H1 (cell line): ENCODE results near the gene RFX6. TPM values are rescaled to one million over a fixed set of nuclear protein-coding genes. Genes with fewer than 3 reads are reported as not detected.

ENCODE experiments used
- CTCF ChIA-PET: fragments of 300-600 bp; sonication (Branson Sonifier 250); formaldehyde crosslinking; loops from one replicate; lab custom pipeline; 2021; ENCODE audit not compliant: partially characterized antibody; lab: Charles Lee
- POLR2A ChIA-PET: fragments of 300-600 bp; sonication (Branson Sonifier 250); formaldehyde crosslinking; loops from one replicate; lab custom pipeline; 2021; ENCODE audit warnings: inconsistent platforms; ENCODE audit not compliant: partially characterized antibody; lab: Charles Lee
- DNase-seq, 2 experiments: peaks; one replicate each; pipeline versions ENCODE4 v3.0.0 to v3.0.0-alpha.2; 2010 to 2022; ENCODE audit warnings: low spot score in 2 of 2, low read depth in 1 of 2, mixed read lengths in 1 of 2
- FAIRE-seq: peaks from 2 replicates; lab custom pipeline; 2011; peaks lifted over from hg19 to GRCh38; lab: Jason Lieb, UNC
- H2AFZ ChIP-seq: 2 replicates; pipeline ENCODE4 v1.8.1; 2012; ENCODE audit warnings: low read length, inconsistent platforms
- H2AK5ac ChIP-seq: 2 replicates; pipeline ENCODE4 v1.6.1; 2013; ENCODE audit warnings: low read depth, low read length
- H2BK120ac ChIP-seq: replicated peaks from 2 replicates; pipeline ENCODE3; 2013; ENCODE audit warnings: low read depth, low read length, inconsistent platforms
- H2BK12ac ChIP-seq: 2 replicates; pipeline ENCODE4 v1.6.1; 2013; ENCODE audit warnings: low read depth, low read length
- H2BK15ac ChIP-seq: 2 replicates; pipeline ENCODE4 v1.6.1; 2013; ENCODE audit warnings: low read length
- H2BK20ac ChIP-seq: 2 replicates; pipeline ENCODE4 v1.6.1; 2013; ENCODE audit warnings: low read length
- H2BK5ac ChIP-seq: 2 replicates; pipeline ENCODE4 v1.6.1; 2013; ENCODE audit warnings: low read depth, low read length
- H3K14ac ChIP-seq: 2 replicates; pipeline ENCODE4 v1.6.1; 2013; ENCODE audit warnings: inconsistent platforms; ENCODE audit not compliant: insufficient read length
- H3K18ac ChIP-seq: 2 replicates; pipeline ENCODE4 v1.6.1; 2013; ENCODE audit warnings: low read length; ENCODE audit errors: extremely low read depth
- H3K23ac ChIP-seq: 2 replicates; pipeline ENCODE4 v1.6.1; 2013; ENCODE audit warnings: inconsistent platforms; ENCODE audit not compliant: insufficient read length
- H3K23me2 ChIP-seq: 2 replicates; pipeline ENCODE4 v1.6.1; 2013; ENCODE audit warnings: low read depth, low read length
- H3K27ac ChIP-seq: 2 replicates; pipeline ENCODE4 v1.6.1; 2011; ENCODE audit warnings: low read depth, low read length, inconsistent platforms
- H3K27me3 ChIP-seq, 4 experiments: replicated peaks in 1 of 4; 1 replicate in 1 of 4; 2 replicates in 3 of 4; pipeline versions ENCODE4 v1.6.1 to v1.8.1; 2011 to 2013; ENCODE audit warnings: low read length in 3 of 4, mild to moderate bottlenecking in 3 of 4, inconsistent platforms in 2 of 4, mixed read lengths in 2 of 4, moderate library complexity in 1 of 4; ENCODE audit not compliant: control insufficient read depth in 3 of 4, insufficient read depth in 3 of 4; ENCODE audit errors: extremely low read depth in 1 of 4
- H3K36me3 ChIP-seq, 4 experiments: 2 replicates each; pipeline versions ENCODE4 v1.6.1 to v1.8.1; 2011 to 2013; ENCODE audit warnings: mild to moderate bottlenecking in 4 of 4, low read length in 3 of 4, moderate library complexity in 2 of 4, control low read depth in 1 of 4, inconsistent platforms in 1 of 4; ENCODE audit not compliant: insufficient read depth in 4 of 4, control insufficient read depth in 2 of 4
- H3K4ac ChIP-seq: replicated peaks from 2 replicates; pipeline ENCODE3; 2013; ENCODE audit warnings: low read length, low read depth, mixed read lengths, inconsistent platforms; ENCODE audit not compliant: insufficient read length
- H3K4me1 ChIP-seq, 4 experiments: replicated peaks in 1 of 4; 1 replicate in 1 of 4; 2 replicates in 3 of 4; pipeline versions ENCODE4 v1.6.1 to v1.8.1; 2011 to 2013; ENCODE audit warnings: low read length in 3 of 4, inconsistent platforms in 2 of 4, mixed read lengths in 1 of 4; ENCODE audit not compliant: insufficient read depth in 4 of 4, control insufficient read depth in 3 of 4
- H3K4me2 ChIP-seq, 2 experiments: 2 replicates each; pipeline versions ENCODE4 v1.6.1 to v1.8.1; 2011 to 2013; ENCODE audit warnings: low read depth in 2 of 2, low read length in 2 of 2, control low read depth in 1 of 2, inconsistent platforms in 1 of 2, mild to moderate bottlenecking in 1 of 2; ENCODE audit not compliant: insufficient read depth in 1 of 2
- H3K4me3 ChIP-seq, 4 experiments: fragments of 200-600, 300-600 bp in 1 of 4; sonication (generic), shearing (Covaris generic), sonication (Bioruptor Twin) in 1 of 4; 2 replicates each; pipeline versions ENCODE4 v1.5.1 to v1.8.1; 2011 to 2016; ENCODE audit warnings: low read length in 4 of 4, low read depth in 3 of 4, control low read depth in 2 of 4, inconsistent platforms in 2 of 4, mild to moderate bottlenecking in 2 of 4, mixed read lengths in 1 of 4, moderate library complexity in 1 of 4; ENCODE audit not compliant: insufficient read depth in 2 of 4; ENCODE audit errors: extremely low read depth in 1 of 4
- H3K56ac ChIP-seq: replicated peaks from 2 replicates; pipeline ENCODE3; 2013; ENCODE audit warnings: low read depth, mild to moderate bottlenecking, mixed read lengths, low read length, inconsistent platforms; ENCODE audit not compliant: insufficient read length
- H3K79me1 ChIP-seq: 2 replicates; pipeline ENCODE4 v1.6.1; 2013; ENCODE audit warnings: low read depth, low read length, control low read depth
- H3K79me2 ChIP-seq, 2 experiments: 2 replicates each; pipeline versions ENCODE4 v1.6.1 to v1.8.1; 2012 to 2013; ENCODE audit warnings: low read length in 2 of 2, mild to moderate bottlenecking in 2 of 2, inconsistent platforms in 1 of 2; ENCODE audit not compliant: insufficient read depth in 2 of 2, control insufficient read depth in 1 of 2
- H3K9ac ChIP-seq, 4 experiments: replicated peaks in 1 of 4; 1 replicate in 1 of 4; 2 replicates in 3 of 4; pipeline versions ENCODE4 v1.6.1 to v1.8.1; 2011 to 2013; ENCODE audit warnings: low read depth in 3 of 4, low read length in 3 of 4, control low read depth in 2 of 4, mild to moderate bottlenecking in 2 of 4, moderate library complexity in 2 of 4, inconsistent platforms in 1 of 4; ENCODE audit errors: extremely low read depth in 1 of 4
- H3K9me3 ChIP-seq, 2 experiments: 2 replicates each; pipeline versions ENCODE4 v1.6.1 to v1.8.1; 2012 to 2013; ENCODE audit warnings: mild to moderate bottlenecking in 2 of 2, moderate library complexity in 2 of 2, control low read depth in 1 of 2, inconsistent platforms in 1 of 2, low read depth in 1 of 2, low read length in 1 of 2, mixed read lengths in 1 of 2; ENCODE audit not compliant: insufficient read depth in 2 of 2
- H4K20me1 ChIP-seq, 2 experiments: replicated peaks in 1 of 2; 2 replicates each; pipeline versions ENCODE3 to v1.8.1; 2011 to 2013; ENCODE audit warnings: inconsistent platforms in 2 of 2, low read length in 2 of 2, mild to moderate bottlenecking in 1 of 2; ENCODE audit not compliant: insufficient read depth in 2 of 2, control insufficient read depth in 1 of 2
- H4K5ac ChIP-seq: 2 replicates; pipeline ENCODE4 v1.6.1; 2013; ENCODE audit warnings: low read length, low read depth, mixed read lengths, inconsistent platforms; ENCODE audit not compliant: insufficient read length
- H4K8ac ChIP-seq: 2 replicates; pipeline ENCODE4 v1.8.0; 2013; ENCODE audit warnings: mild to moderate bottlenecking, moderate library complexity, low read length, inconsistent platforms; ENCODE audit not compliant: insufficient read depth; ENCODE audit errors: extremely low read depth
- H4K91ac ChIP-seq: replicated peaks from 2 replicates; pipeline ENCODE3; 2013; ENCODE audit warnings: low read length, mixed read lengths, inconsistent platforms; ENCODE audit not compliant: insufficient read length
- CBX8 ChIP-seq: fragments of 300-800, 300-1000 bp; sonication (generic); IDR thresholded peaks from 2 replicates; pipeline ENCODE4 v1.7.1; 2016; ENCODE audit warnings: low read depth, low read length, borderline replicate concordance
- CTCF ChIP-seq, 3 experiments: IDR thresholded peaks; 1 replicate in 2 of 3; 2 replicates in 1 of 3; pipeline versions ENCODE4 v1.5.1 to v1.6.1; 2011; ENCODE audit warnings: low read length in 3 of 3, mild to moderate bottlenecking in 3 of 3, inconsistent platforms in 2 of 3, low read depth in 1 of 3, moderate library complexity in 1 of 3; ENCODE audit not compliant: insufficient read depth in 1 of 3; ENCODE audit errors: control extremely low read depth in 1 of 3
- RAD21 ChIP-seq, 2 experiments: IDR thresholded peaks in 1 of 2; conservative IDR thresholded peaks in 1 of 2; 2 replicates each; pipeline ENCODE4 v1.6.1; 2011; ENCODE audit warnings: low read depth in 2 of 2, low read length in 2 of 2, improper control_type of control experiment in 1 of 2, inconsistent platforms in 1 of 2, mild to moderate bottlenecking in 1 of 2, moderate library complexity in 1 of 2
- WGBS, 2 experiments: shearing (Covaris generic) in 1 of 2; methylation state at CpG; one replicate each; pipeline versions ENCODE4 v1.1.6 to v1.1.7; 2013 to 2015; ENCODE audit warnings: low lambda C conversion rate in 2 of 2, mixed read lengths in 2 of 2, inconsistent platforms in 1 of 2, low coverage in 1 of 2, missing lambda C conversion rate in 1 of 2; ENCODE audit not compliant: insufficient replicate concordance in 2 of 2, insufficient coverage in 1 of 2, insufficient read length in 1 of 2; ENCODE audit errors: extremely low coverage in 1 of 2, missing lambda C conversion rate in 1 of 2; 5-methylcytosine and 5-hydroxymethylcytosine counted together
- polyA plus RNA-seq, 7 experiments: library from polyadenylated mRNA; depleted of rRNA in 3 of 7; stranded (reverse) in 5 of 7; unstranded in 2 of 7; fragments of >200 nt in 5 of 7; fragments of 200-250 nt in 2 of 7; gene quantifications; 1 replicate in 5 of 7; 2 replicates in 1 of 7; 4 replicates in 1 of 7; pipeline versions ENCODE4 v1.2.1 to v1.2.3, GENCODE V29; 2011 to 2013; ENCODE audit warnings: missing spikeins in 2 of 7, mixed read lengths in 2 of 7
- total RNA-seq: library from RNA; stranded (reverse); fragmentation: NEBNext Ultra II Directional; extraction: Animal tissue kit (Norgen Biotek cat#: 25700); gene quantifications from 2 replicates; pipeline ENCODE4 v1.2.1, GENCODE V29; 2021

The RFX6 gene
- total and polyA plus RNA-seq, 2 of the 8 experiments (the other 6 are each of a cell fraction or from before 2014, with no cell fraction given): not detected

- Histone ChIP-seq H3K4me3 (no peak overlapping the region), H2BK120ac (no peak overlapping the region), H3K9ac (no peak overlapping the region), H2BK12ac (no peak overlapping the region), H2AFZ (no peak overlapping the region), H3K27ac (no peak overlapping the region), H2BK5ac (no peak overlapping the region), H4K91ac (no peak overlapping the region), H3K23ac (no peak overlapping the region), H3K36me3 (no peaks in the 10 kb centered on the region), H3K79me1 (no peaks in the 10 kb centered on the region), H3K9me3 (no peaks in the 10 kb centered on the region), H3K56ac (no peak overlapping the region), H3K23me2 (no peaks in the 10 kb centered on the region), H4K5ac (no peak overlapping the region), H2BK15ac (no peak overlapping the region), H3K27me3 (peaks cover 0 to 1% (median 0%) of the 10 kb centered on the region in 4 experiments; a peak in 1 of 7 replicates), H3K4me1 (no peaks in the 10 kb centered on the region), H4K8ac (no peak overlapping the region), H3K79me2 (no peaks in the 10 kb centered on the region), H2BK20ac (no peak overlapping the region), H3K4ac (no peak overlapping the region), H2AK5ac (no peak overlapping the region), H3K4me2 (no peak overlapping the region), H3K18ac (no peak overlapping the region), H3K14ac (no peak overlapping the region), H4K20me1 (no peaks in the 10 kb centered on the region)
- POLR2A ChIA-PET: no interaction called here
- FAIRE-seq (peak; percentile 32), DNase-seq (no peak)
- CTCF ChIA-PET: interaction anchor here (0.6 to 2.0 kb wide), 20 partner anchors 8 to 331 kb away, joined by 3 to 8 read pairs (median 4); no protein-coding TSS in a partner anchor
- WGBS, 2 experiments: 4% methylated on average over 1 of the region's 1 CpG; no CpG with 5 or more reads in 1 of the 2 experiments
- no peak for TF ChIP-seq CBX8
- peak; percentile 83 to 85 for TF ChIP-seq RAD21 (IDR thresholded peaks at IDR 0.05 in 1 of 2, conservative IDR thresholded peaks at IDR 0.05 in 1 of 2; ENCODE audit: low read depth in 2 of 2, low read length in 2 of 2)
- TF ChIP-seq CTCF (IDR thresholded peaks at IDR 0.05; ENCODE audit: control extremely low read depth in 1 of 3, insufficient read depth in 1 of 3, low read depth in 1 of 3, low read length in 3 of 3): peak in 2 of 3 experiments; percentile 51 to 53; a peak in 2 of 4 replicates
Measured at GRCh38 chr6:116971959-116972358, 94.9 kb downstream of the RFX6 start.
